Measurements from ENCODE around the gene USP20.

- TF ChIP-seq CTCF (IDR thresholded peaks at IDR 0.05 in 2 of 3, conservative IDR thresholded peaks at IDR 0.05 in 1 of 3; ENCODE audit: control insufficient read depth in 2 of 3, extremely low read depth in 1 of 3, insufficient read depth in 1 of 3, low read depth in 3 of 3, low read length in 3 of 3): no peak
- no peak for TF ChIP-seq PBX3 (IDR thresholded peaks at IDR 0.05; ENCODE audit: insufficient replicate concordance, low read depth, low read length)
- peak; percentile 59; the same call in 1 of the 2 replicates for TF ChIP-seq POLR2A (IDR thresholded peaks at IDR 0.05; ENCODE audit: low read depth, low read length)
- no peak for TF ChIP-seq KDM1A (IDR thresholded peaks at IDR 0.05; ENCODE audit: borderline replicate concordance)
- TF ChIP-seq POU2F2 (IDR thresholded peaks at IDR 0.05; ENCODE audit: borderline replicate concordance, low read depth, low read length): no peak
- TF ChIP-seq CBX5 (IDR thresholded peaks at IDR 0.05; ENCODE audit: low read depth): no peak
- TF ChIP-seq IKZF2 (IDR thresholded peaks at IDR 0.05): no peak
- TF ChIP-seq SIN3A (IDR thresholded peaks at IDR 0.05; ENCODE audit: low read depth, low read length): no peak
Observed at GRCh38 chr9:129822898-129823541, 12.2 kb upstream of the USP20 start.
